Activated B cell treated with CpG ODN at 0.5 μM for 24 hours (primary cell): ENCODE results near the gene ELANE. TPM values are rescaled to one million over a fixed set of nuclear protein-coding genes. Genes with fewer than 3 reads are reported as not detected.

Experiments
- ATAC-seq: fragments of 200-7000 bp; cut with Tn5 transposase; one replicate; pipeline ENCODE4 v1.10.0; 2021; ENCODE audit warnings: low read depth, mild to moderate bottlenecking, moderate library complexity
- CTCF ChIA-PET: fragments of 350-600 bp; sonication (Branson Sonifier 250); formaldehyde crosslinking; loops from one replicate; lab custom pipeline; 2021; ENCODE audit warnings: antibody characterized with exemption; lab: Charles Lee
- POLR2A ChIA-PET: fragments of 350-600 bp; sonication (Branson Sonifier 250); formaldehyde crosslinking; loops from one replicate; lab custom pipeline; 2021; ENCODE audit warnings: antibody characterized with exemption; lab: Charles Lee
- DNase-seq: peaks from one replicate; pipeline ENCODE4 v3.0.0; 2022
- H3K27ac Mint-ChIP-seq: one replicate; pipeline ENCODE4 v1.8.0; 2020; ENCODE audit warnings: mixed read lengths
- H3K27me3 Mint-ChIP-seq: one replicate; pipeline ENCODE4 v1.8.0; 2021; ENCODE audit warnings: mixed read lengths
- H3K36me3 Mint-ChIP-seq: one replicate; pipeline ENCODE4 v1.8.0; 2021; ENCODE audit warnings: low read depth, mixed read lengths
- H3K4me1 Mint-ChIP-seq: one replicate; pipeline ENCODE4 v1.8.0; 2021; ENCODE audit warnings: mixed read lengths
- H3K4me3 Mint-ChIP-seq: one replicate; pipeline ENCODE4 v1.8.0; 2020; ENCODE audit warnings: mild to moderate bottlenecking, mixed read lengths
- H3K9me3 Mint-ChIP-seq: one replicate; pipeline ENCODE4 v1.8.0; 2020; ENCODE audit warnings: mixed read lengths
- intact Hi-C: fragments of 100-400 bp; cut with micrococcal nuclease; formaldehyde crosslinking; loops from one replicate; pipeline ENCODE4 v1.15.1; 2024
- total RNA-seq: library from RNA; stranded (reverse); gene quantifications from 2 replicates; pipeline ENCODE4 v1.2.3, GENCODE V29; 2022
- TF ChIP-seq, protein P1 (sequence below): fragments of 200-600 bp; IDR thresholded peaks from one replicate; pipeline ENCODE4 v1.8.0; 2022; ENCODE audit warnings: antibody characterized with exemption, mild to moderate bottlenecking

The ELANE gene
- total RNA-seq, 1 donor from 2014 or later, result not detected

DNA sequence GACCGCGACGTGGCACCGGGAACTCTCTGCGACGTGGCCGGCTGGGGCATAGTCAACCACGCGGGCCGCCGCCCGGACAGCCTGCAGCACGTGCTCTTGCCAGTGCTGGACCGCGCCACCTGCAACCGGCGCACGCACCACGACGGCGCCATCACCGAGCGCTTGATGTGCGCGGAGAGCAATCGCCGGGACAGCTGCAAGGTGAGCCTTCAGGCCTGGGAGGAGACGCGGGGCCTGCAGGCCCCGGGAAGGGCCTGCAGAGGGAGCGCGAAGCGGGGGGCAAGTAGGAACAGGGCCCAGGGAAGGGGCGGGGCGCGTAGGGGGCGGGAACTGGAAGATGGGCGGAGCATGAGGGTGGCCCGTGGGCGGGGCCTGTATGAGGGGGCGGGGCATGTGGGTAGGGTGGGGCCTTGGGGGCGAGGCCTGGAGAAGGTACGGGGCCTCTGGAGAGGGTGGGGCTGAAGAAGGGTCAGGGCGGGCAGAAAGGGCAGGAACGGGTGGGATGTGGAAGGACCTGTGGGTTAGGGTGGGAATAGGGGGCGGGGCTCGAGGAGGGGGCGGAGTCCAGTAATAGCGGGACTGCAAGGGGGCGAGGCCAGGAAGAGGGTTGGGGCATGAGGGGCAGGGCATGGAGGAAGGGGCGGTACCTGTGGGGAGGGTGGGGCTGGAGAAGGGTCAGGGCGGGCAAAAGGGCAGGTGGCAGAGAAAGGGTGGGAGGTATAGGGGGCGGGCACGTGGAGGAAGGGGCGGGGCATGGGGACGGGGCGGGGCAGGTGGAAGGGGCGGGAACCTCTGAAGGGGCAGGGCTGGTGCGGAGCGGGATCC is 9.9 kb downstream of the ELANE start:
- ATAC-seq, result peak; percentile 35
- no peak overlapping the region for H3K27ac Mint-ChIP-seq
- DNase-seq, result peak; percentile 43
- peaks cover 7% of the 10 kb centered on the region for H3K27me3 Mint-ChIP-seq
- H3K4me1 Mint-ChIP-seq, result peaks cover 19% of the 10 kb centered on the region
- CTCF ChIA-PET, result interaction anchor here (2.9 kb wide), 1 partner anchor 58 kb away, joined by 25 read pairs; no protein-coding TSS in a partner anchor
- TF ChIP-seq, protein P1, sequence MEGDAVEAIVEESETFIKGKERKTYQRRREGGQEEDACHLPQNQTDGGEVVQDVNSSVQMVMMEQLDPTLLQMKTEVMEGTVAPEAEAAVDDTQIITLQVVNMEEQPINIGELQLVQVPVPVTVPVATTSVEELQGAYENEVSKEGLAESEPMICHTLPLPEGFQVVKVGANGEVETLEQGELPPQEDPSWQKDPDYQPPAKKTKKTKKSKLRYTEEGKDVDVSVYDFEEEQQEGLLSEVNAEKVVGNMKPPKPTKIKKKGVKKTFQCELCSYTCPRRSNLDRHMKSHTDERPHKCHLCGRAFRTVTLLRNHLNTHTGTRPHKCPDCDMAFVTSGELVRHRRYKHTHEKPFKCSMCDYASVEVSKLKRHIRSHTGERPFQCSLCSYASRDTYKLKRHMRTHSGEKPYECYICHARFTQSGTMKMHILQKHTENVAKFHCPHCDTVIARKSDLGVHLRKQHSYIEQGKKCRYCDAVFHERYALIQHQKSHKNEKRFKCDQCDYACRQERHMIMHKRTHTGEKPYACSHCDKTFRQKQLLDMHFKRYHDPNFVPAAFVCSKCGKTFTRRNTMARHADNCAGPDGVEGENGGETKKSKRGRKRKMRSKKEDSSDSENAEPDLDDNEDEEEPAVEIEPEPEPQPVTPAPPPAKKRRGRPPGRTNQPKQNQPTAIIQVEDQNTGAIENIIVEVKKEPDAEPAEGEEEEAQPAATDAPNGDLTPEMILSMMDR, result no peak
- POLR2A ChIA-PET, result interaction anchor here (0.6 to 2.6 kb wide), 7 partner anchors 31 to 267 kb away, joined by 3 to 52 read pairs (median 6); partner anchors contain the start of genes MED16, R3HDM4 and RNU6-9
- intact Hi-C loops, result loop anchor here (1.0 to 2.0 kb wide), 4 partner anchors 31 to 139 kb away; partner anchors contain the start of genes GRIN3B, MED16, PTBP1 and RNU6-9
- H3K4me3 Mint-ChIP-seq, result peak overlapping the region; percentile 55
- peaks cover 2% of the 10 kb centered on the region for H3K36me3 Mint-ChIP-seq
- H3K9me3 Mint-ChIP-seq, result no peaks in the 10 kb centered on the region

DNA sequence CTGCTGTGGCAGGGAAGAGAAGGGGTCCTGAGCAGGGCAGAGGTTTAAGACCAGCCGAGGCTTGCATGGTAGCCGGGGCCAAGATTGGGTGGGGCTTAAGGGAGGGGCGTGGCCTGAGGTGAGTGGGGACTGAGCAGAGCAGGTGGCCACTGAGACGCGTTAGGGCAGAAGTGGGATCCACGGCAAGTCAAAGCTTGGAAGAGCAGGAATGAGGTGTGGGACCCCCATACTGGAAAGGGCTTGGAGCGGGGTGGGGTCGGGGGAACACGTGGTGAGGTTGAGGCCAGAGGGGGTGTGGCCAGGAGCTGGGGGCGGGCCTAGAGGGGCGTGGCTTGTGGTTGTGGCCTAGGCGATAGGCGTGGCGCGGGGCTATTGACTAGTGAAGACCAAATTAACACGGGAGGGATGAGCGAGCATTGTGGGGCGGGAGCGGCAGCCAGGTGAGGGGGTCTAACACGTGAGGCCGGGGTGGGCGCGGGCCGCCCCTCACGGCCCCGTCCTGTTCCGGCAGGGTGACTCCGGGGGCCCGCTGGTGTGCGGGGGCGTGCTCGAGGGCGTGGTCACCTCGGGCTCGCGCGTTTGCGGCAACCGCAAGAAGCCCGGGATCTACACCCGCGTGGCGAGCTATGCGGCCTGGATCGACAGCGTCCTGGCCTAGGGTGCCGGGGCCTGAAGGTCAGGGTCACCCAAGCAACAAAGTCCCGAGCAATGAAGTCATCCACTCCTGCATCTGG is 10.6 kb downstream of the ELANE start:
- Mint-ChIP-seq H3K4me3 (peak overlapping the region; percentile 72), H3K9me3 (no peaks in the 10 kb centered on the region), H3K27ac (peak overlapping the region; percentile 46), H3K4me1 (peaks cover 16% of the 10 kb centered on the region), H3K36me3 (peaks cover 7% of the 10 kb centered on the region), H3K27me3 (peaks cover 6% of the 10 kb centered on the region)
- DNase-seq (peak; percentile 64), ATAC-seq (peak; percentile 45)
- TF ChIP-seq, protein P1, result no peak
- intact Hi-C loops, result loop anchor here (1.0 to 2.0 kb wide), 7 partner anchors 31 to 138 kb away; partner anchors contain the start of genes GRIN3B, KISS1R, MED16 and PTBP1
- ChIA-PET POLR2A (interaction anchor here (0.6 to 2.6 kb wide), 7 partner anchors 31 to 205 kb away, joined by 3 to 52 read pairs (median 10); partner anchors contain the start of genes ARHGAP45, KISS1R, MED16 and R3HDM4), CTCF (interaction anchor here (0.6 to 2.9 kb wide), 7 partner anchors 44 to 407 kb away, joined by 3 to 34 read pairs (median 15); partner anchors contain the start of gene WDR18)

DNA sequence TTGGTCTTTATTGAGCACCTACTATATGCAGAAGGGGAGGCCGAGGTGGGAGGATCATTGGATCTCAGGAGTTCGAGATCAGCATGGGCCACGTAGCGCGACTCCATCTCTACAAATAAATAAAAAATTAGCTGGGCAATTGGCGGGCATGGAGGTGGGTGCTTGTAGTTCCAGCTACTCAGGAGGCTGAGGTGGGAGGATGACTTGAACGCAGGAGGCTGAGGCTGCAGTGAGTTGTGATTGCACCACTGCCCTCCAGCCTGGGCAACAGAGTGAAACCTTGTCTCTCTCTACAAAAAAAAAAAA is 11.2 kb downstream of the ELANE start:
- Mint-ChIP-seq H3K9me3 (no peaks in the 10 kb centered on the region), H3K36me3 (peaks cover 9% of the 10 kb centered on the region), H3K4me1 (peaks cover 16% of the 10 kb centered on the region), H3K27me3 (peaks cover 6% of the 10 kb centered on the region), H3K4me3 (peak overlapping the region; percentile 72), H3K27ac (no peak overlapping the region)
- DNase-seq (no peak), ATAC-seq (no peak)
- CTCF ChIA-PET, result interaction anchor here (0.7 to 2.9 kb wide), 15 partner anchors 30 to 204 kb away, joined by 3 to 34 read pairs (median 5); partner anchors contain the start of genes ARHGAP45, KISS1R, R3HDM4 and RNU6-2
- intact Hi-C loops, result loop anchor here (1.0 to 2.0 kb wide), 5 partner anchors 54 to 138 kb away; partner anchors contain the start of genes GRIN3B, KISS1R, PTBP1 and WDR18
- TF ChIP-seq, protein P1, result no peak
- POLR2A ChIA-PET, result interaction anchor here (0.6 to 2.6 kb wide), 17 partner anchors 10 to 605 kb away, joined by 3 to 52 read pairs (median 6); partner anchors contain the start of genes ARHGAP45, KISS1R, MED16 and R3HDM4

DNA sequence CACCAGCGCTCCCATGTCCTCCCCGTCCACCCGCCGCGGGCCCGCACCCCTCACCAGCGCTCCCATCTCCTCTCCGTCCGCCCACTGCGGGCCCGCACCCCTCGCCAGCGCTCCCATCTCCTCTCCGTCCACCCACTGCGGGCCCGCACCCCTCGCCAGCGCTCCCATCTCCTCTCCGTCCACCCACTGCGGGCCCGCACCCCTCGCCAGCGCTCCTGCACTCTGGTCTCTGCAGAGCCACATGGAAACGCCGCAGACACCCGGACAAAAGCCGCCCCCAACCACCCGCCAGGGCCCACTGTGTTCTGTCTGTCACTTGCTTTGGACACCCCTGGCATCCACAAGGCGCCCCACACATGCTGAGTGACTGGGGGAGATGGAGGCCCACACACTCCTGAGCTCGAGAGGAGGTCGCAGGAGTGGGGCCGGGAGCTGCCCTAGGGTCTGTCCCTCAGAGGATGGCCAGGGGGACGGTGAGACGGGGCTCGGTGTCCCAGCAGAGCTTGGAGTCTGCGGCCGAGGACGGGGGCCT is 14.7 kb downstream of the ELANE start:
- TF ChIP-seq, protein P1, result no peak
- no peak for ATAC-seq
- no peak overlapping the region for H3K27ac Mint-ChIP-seq
- no peak for DNase-seq
- peaks cover 31% of the 10 kb centered on the region for H3K36me3 Mint-ChIP-seq
- ChIA-PET POLR2A (interaction anchor here (2.1 kb wide), 1 partner anchor 26 kb away, joined by 7 read pairs; the partner anchor contains the start of genes MED16 and RNU6-9), CTCF (interaction anchor here (1.2 kb wide), 1 partner anchor 117 kb away, joined by 3 read pairs; the partner anchor contains the start of gene WDR18)
- H3K27me3 Mint-ChIP-seq, result peaks cover 3% of the 10 kb centered on the region
- H3K4me3 Mint-ChIP-seq, result no peak overlapping the region
- peaks cover 14% of the 10 kb centered on the region for H3K4me1 Mint-ChIP-seq
- intact Hi-C loops, result no loop called here
- H3K9me3 Mint-ChIP-seq, result no peaks in the 10 kb centered on the region
